ENCODE data around the gene MINDY4.

DNA sequence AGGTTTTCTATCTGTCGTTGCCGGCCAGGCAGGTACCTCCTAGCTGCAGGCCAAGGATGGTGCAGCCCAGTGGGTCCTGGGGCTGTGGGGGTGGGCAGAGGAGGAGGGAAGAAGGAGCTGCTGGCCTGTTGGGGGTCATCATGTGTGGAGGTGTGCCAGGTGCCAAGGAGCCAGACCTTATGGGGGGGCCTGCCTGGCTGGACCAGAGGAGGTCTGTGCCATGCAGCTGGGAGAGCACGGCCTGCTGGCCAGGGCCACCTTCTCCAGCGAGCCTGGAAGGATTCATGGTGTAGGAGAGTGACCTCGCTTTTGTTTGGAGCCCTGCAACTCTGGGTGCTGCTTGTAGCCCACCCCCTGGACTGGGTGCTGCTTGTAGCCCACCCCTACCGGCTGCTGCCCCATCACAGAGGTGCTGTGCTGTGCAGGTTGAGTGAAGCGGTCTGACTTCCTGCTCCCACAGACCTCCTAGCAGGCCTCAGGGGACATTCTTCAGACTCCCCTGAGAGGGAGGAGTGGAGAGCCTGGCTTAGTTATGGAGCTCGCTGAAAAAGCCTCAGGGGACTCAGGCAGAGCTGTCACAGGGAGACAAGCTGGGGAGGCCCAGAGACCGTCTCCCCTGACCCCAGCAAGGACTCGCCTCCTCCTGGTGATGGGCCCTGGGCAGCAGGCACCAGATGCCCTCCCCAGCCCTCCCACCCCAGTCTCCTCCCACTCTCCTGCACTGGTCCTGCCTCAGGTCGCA is 72.7 kb downstream of the MINDY4 start:
- TF ChIP-seq CTCF (conservative IDR thresholded peaks at IDR 0.05 in 1 of 2, IDR thresholded peaks at IDR 0.05 in 1 of 2; ENCODE audit: extremely low read depth in 1 of 2, insufficient read depth in 1 of 2, low read depth in 1 of 2, low read length in 2 of 2), result no peak
- no peak for TF ChIP-seq EZH2 (IDR thresholded peaks at IDR 0.05; ENCODE audit: borderline replicate concordance, low read length)
